HG03432 (cell line): ENCODE results near the gene GNG7.
"Not testable (repeated sequence)": the region's sequence is repeated elsewhere in the genome, so short reads cannot be mapped to it uniquely, and the experiment has no call there.

ENCODE experiments used
- ATAC-seq: cut with Tn5 transposase; IDR thresholded peaks from one replicate; pipeline ENCODE4 v1.9.1; 2021; ENCODE audit warnings: mild to moderate bottlenecking, moderate library complexity; ENCODE audit not compliant: unreplicated experiment

Gene GNG7

GRCh38 chr19:2714102-2714501, 11.6 kb upstream of the GNG7 start:
- not testable (repeated sequence) for ATAC-seq

GRCh38 chr19:2713170-2713569, 10.7 kb upstream of the GNG7 start:
- ATAC-seq = not testable (repeated sequence)

- no peak for ATAC-seq
Observed at GRCh38 chr19:2711875-2712205, 9.3 kb upstream of the GNG7 start.

- ATAC-seq = peak; percentile 16
Observed at GRCh38 chr19:2711172-2711874, 8.8 kb upstream of the GNG7 start.

GRCh38 chr19:2706251-2706650, 3.8 kb upstream of the GNG7 start:
- no peak for ATAC-seq

- ATAC-seq = no peak
Observed at GRCh38 chr19:2703691-2704216, 1.3 kb upstream of the GNG7 start.

GRCh38 chr19:2703077-2703437, 563 bp upstream of the GNG7 start:
- ATAC-seq = no peak

- ATAC-seq = no peak
Observed at GRCh38 chr19:2701361-2702169, 929 bp downstream of the GNG7 start.

- no peak for ATAC-seq
Observed at GRCh38 chr19:2700660-2701360, 1.7 kb downstream of the GNG7 start.

- no peak for ATAC-seq
Observed at GRCh38 chr19:2699413-2700140, 2.9 kb downstream of the GNG7 start.

GRCh38 chr19:2694196-2694595, 8.3 kb downstream of the GNG7 start:
- ATAC-seq = no peak

GRCh38 chr19:2693492-2694160, 8.9 kb downstream of the GNG7 start:
- ATAC-seq = no peak

- ATAC-seq = no peak
Observed at GRCh38 chr19:2691951-2692350, 10.5 kb downstream of the GNG7 start.

GRCh38 chr19:2690856-2691255, 11.6 kb downstream of the GNG7 start:
- no peak for ATAC-seq

GRCh38 chr19:2686360-2686759, 16.1 kb downstream of the GNG7 start:
- ATAC-seq = no peak

- ATAC-seq = no peak
Observed at GRCh38 chr19:2685204-2685704, 17.2 kb downstream of the GNG7 start.

GRCh38 chr19:2683430-2684003, 19.0 kb downstream of the GNG7 start:
- ATAC-seq = no peak

GRCh38 chr19:2680808-2681207, 21.7 kb downstream of the GNG7 start:
- no peak for ATAC-seq

GRCh38 chr19:2679439-2679838, 23.1 kb downstream of the GNG7 start:
- ATAC-seq = no peak

GRCh38 chr19:2678948-2679347, 23.5 kb downstream of the GNG7 start:
- not testable (repeated sequence) for ATAC-seq
